ENCODE measurements around the gene SLC4A7. TPM values are rescaled to one million over a fixed set of nuclear protein-coding genes. Genes with fewer than 3 reads are reported as not detected.

Gene SLC4A7
- polyA plus RNA-seq, 1 of the 3 experiments (the other 2 are of a cell fraction) = 3.9 TPM

GRCh38 chr3:27471923-27472550, 12.1 kb downstream of the SLC4A7 start:
- Histone ChIP-seq H3F3A (replicated peaks; ENCODE audit: insufficient read depth) (peaks cover 32% of the 10 kb centered on the region), H3K4me1 (ENCODE audit: control insufficient read depth in 1 of 2, insufficient read depth in 2 of 2, low read depth in 1 of 2, low read length in 1 of 2) (peaks cover 0 to 10% of the 10 kb centered on the region in 2 experiments; a peak in 3 of 4 replicates), H3K9me3 (no peaks in the 10 kb centered on the region), H3K9me2 (no peaks in the 10 kb centered on the region), H3K9ac (no peak overlapping the region), H3K4me3 (ENCODE audit: low read depth in 2 of 2, low read length in 1 of 2) (no peak overlapping the region), H3K27me3 (ENCODE audit: insufficient read depth) (no peaks in the 10 kb centered on the region), H3K36me3 (replicated peaks in 1 of 2; ENCODE audit: control insufficient read depth in 1 of 2, insufficient read depth in 2 of 2, low read length in 1 of 2) (peaks cover 0 to 11% of the 10 kb centered on the region in 2 experiments), H3K27ac (ENCODE audit: low read depth in 2 of 2, low read length in 1 of 2) (no peak overlapping the region), H3K79me2 (ENCODE audit: insufficient read depth) (peaks cover 99% of the 10 kb centered on the region), H3K4me2 (no peak overlapping the region), H2AFZ (ENCODE audit: low read depth) (no peak overlapping the region), H4K20me1 (ENCODE audit: insufficient read depth) (peaks cover 37% of the 10 kb centered on the region)
- 95% methylated on average over 6 of the region's 6 CpGs for WGBS (ENCODE audit: low lambda C conversion rate)
- ChIA-PET CTCF (interaction anchor here (0.7 to 1.2 kb wide), 2 partner anchors 114 to 209 kb away, joined by 3 to 5 read pairs; no protein-coding TSS in a partner anchor), POLR2A (no interaction called here)
- no peak for DNase-seq
- TF ChIP-seq MAX (IDR thresholded peaks at IDR 0.05; ENCODE audit: low read depth) (no peak), TAF1 (IDR thresholded peaks at IDR 0.05; ENCODE audit: borderline replicate concordance, low read depth, low read length) (no peak), TCF12 (IDR thresholded peaks at IDR 0.05) (no peak), TEAD4 (IDR thresholded peaks at IDR 0.05; ENCODE audit: borderline replicate concordance, insufficient read depth) (no peak), EP300 (IDR thresholded peaks at IDR 0.05; ENCODE audit: borderline replicate concordance in 1 of 2, low read depth in 1 of 2, low read length in 1 of 2) (no peak), IRF3 (IDR thresholded peaks at IDR 0.05; ENCODE audit: low read depth, low read length) (no peak), YY1 (IDR thresholded peaks at IDR 0.05; ENCODE audit: low read depth) (no peak), RCOR1 (IDR thresholded peaks at IDR 0.05; ENCODE audit: low read length) (no peak), GATA2 (CRISPR knock-in tag; IDR thresholded peaks at IDR 0.05) (no peak), EZH2phosphoT487 (IDR thresholded peaks at IDR 0.05; ENCODE audit: borderline replicate concordance, low read depth) (no peak), RAD21 (IDR thresholded peaks at IDR 0.05; ENCODE audit: low read length) (no peak), RXRA (IDR thresholded peaks at IDR 0.05; ENCODE audit: borderline replicate concordance, low read depth) (no peak), POLR2AphosphoS5 (IDR thresholded peaks at IDR 0.05; ENCODE audit: low read depth, low read length) (no peak), GABPA (IDR thresholded peaks at IDR 0.05; ENCODE audit: low read depth) (no peak), NRF1 (IDR thresholded peaks at IDR 0.05; ENCODE audit: low read depth, low read length) (no peak), SIN3A (IDR thresholded peaks at IDR 0.05; ENCODE audit: borderline replicate concordance, low read depth, low read length) (no peak)
- TF ChIP-seq, protein P1, sequence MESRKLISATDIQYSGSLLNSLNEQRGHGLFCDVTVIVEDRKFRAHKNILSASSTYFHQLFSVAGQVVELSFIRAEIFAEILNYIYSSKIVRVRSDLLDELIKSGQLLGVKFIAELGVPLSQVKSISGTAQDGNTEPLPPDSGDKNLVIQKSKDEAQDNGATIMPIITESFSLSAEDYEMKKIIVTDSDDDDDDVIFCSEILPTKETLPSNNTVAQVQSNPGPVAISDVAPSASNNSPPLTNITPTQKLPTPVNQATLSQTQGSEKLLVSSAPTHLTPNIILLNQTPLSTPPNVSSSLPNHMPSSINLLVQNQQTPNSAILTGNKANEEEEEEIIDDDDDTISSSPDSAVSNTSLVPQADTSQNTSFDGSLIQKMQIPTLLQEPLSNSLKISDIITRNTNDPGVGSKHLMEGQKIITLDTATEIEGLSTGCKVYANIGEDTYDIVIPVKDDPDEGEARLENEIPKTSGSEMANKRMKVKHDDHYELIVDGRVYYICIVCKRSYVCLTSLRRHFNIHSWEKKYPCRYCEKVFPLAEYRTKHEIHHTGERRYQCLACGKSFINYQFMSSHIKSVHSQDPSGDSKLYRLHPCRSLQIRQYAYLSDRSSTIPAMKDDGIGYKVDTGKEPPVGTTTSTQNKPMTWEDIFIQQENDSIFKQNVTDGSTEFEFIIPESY (IDR thresholded peaks at IDR 0.05; ENCODE audit: borderline replicate concordance, low read depth) = no peak
- TF ChIP-seq, protein P2, sequence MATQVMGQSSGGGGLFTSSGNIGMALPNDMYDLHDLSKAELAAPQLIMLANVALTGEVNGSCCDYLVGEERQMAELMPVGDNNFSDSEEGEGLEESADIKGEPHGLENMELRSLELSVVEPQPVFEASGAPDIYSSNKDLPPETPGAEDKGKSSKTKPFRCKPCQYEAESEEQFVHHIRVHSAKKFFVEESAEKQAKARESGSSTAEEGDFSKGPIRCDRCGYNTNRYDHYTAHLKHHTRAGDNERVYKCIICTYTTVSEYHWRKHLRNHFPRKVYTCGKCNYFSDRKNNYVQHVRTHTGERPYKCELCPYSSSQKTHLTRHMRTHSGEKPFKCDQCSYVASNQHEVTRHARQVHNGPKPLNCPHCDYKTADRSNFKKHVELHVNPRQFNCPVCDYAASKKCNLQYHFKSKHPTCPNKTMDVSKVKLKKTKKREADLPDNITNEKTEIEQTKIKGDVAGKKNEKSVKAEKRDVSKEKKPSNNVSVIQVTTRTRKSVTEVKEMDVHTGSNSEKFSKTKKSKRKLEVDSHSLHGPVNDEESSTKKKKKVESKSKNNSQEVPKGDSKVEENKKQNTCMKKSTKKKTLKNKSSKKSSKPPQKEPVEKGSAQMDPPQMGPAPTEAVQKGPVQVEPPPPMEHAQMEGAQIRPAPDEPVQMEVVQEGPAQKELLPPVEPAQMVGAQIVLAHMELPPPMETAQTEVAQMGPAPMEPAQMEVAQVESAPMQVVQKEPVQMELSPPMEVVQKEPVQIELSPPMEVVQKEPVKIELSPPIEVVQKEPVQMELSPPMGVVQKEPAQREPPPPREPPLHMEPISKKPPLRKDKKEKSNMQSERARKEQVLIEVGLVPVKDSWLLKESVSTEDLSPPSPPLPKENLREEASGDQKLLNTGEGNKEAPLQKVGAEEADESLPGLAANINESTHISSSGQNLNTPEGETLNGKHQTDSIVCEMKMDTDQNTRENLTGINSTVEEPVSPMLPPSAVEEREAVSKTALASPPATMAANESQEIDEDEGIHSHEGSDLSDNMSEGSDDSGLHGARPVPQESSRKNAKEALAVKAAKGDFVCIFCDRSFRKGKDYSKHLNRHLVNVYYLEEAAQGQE (IDR thresholded peaks at IDR 0.05; ENCODE audit: low read depth, low read length) = no peak
- TF ChIP-seq, protein P3, sequence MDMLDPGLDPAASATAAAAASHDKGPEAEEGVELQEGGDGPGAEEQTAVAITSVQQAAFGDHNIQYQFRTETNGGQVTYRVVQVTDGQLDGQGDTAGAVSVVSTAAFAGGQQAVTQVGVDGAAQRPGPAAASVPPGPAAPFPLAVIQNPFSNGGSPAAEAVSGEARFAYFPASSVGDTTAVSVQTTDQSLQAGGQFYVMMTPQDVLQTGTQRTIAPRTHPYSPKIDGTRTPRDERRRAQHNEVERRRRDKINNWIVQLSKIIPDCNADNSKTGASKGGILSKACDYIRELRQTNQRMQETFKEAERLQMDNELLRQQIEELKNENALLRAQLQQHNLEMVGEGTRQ (IDR thresholded peaks at IDR 0.05; ENCODE audit: borderline replicate concordance, low read depth, low read length) = no peak
- TF ChIP-seq, protein P4, sequence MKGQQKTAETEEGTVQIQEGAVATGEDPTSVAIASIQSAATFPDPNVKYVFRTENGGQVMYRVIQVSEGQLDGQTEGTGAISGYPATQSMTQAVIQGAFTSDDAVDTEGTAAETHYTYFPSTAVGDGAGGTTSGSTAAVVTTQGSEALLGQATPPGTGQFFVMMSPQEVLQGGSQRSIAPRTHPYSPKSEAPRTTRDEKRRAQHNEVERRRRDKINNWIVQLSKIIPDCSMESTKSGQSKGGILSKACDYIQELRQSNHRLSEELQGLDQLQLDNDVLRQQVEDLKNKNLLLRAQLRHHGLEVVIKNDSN (IDR thresholded peaks at IDR 0.05; ENCODE audit: borderline replicate concordance, low read depth) = no peak

Data from SK-N-SH (cell line).